ENCODE measurements around the gene FAM180A.

Gene FAM180A

DNA sequence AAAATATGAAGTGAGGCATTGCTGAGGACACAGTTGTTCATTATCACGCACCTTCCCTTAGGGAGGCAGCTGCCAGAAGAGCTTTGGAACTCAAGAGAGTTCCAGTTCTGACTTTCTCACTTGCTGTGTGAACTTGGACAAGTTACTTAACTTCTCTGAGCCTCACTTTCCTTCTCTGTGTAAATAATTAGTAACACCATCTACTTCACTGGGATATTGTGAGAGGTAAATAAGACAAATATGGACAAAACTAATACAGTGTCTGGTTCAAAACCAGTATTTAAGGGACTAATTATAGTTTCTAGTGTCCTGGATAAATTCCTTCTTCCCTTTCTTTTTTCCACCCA lies 14.3 kb downstream of the FAM180A start:
- TF ChIP-seq, protein P1, sequence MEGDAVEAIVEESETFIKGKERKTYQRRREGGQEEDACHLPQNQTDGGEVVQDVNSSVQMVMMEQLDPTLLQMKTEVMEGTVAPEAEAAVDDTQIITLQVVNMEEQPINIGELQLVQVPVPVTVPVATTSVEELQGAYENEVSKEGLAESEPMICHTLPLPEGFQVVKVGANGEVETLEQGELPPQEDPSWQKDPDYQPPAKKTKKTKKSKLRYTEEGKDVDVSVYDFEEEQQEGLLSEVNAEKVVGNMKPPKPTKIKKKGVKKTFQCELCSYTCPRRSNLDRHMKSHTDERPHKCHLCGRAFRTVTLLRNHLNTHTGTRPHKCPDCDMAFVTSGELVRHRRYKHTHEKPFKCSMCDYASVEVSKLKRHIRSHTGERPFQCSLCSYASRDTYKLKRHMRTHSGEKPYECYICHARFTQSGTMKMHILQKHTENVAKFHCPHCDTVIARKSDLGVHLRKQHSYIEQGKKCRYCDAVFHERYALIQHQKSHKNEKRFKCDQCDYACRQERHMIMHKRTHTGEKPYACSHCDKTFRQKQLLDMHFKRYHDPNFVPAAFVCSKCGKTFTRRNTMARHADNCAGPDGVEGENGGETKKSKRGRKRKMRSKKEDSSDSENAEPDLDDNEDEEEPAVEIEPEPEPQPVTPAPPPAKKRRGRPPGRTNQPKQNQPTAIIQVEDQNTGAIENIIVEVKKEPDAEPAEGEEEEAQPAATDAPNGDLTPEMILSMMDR (IDR thresholded peaks at IDR 0.05; ENCODE audit: low read depth, low read length): no peak
- DNase-seq (ENCODE audit: low read depth in 2 of 2): no peak
- H3K4me3 ChIP-seq (replicated peaks in 1 of 2; ENCODE audit: low read depth in 2 of 2, low read length in 2 of 2): no peak overlapping the region

GRCh38 chr7:135733603-135734342 lies 14.8 kb downstream of the FAM180A start:
- H3K4me3 ChIP-seq (replicated peaks in 1 of 2; ENCODE audit: low read depth in 2 of 2, low read length in 2 of 2): no peak overlapping the region
- TF ChIP-seq, protein P1 (IDR thresholded peaks at IDR 0.05; ENCODE audit: low read depth, low read length): no peak
- no peak for DNase-seq (ENCODE audit: low read depth in 2 of 2)

GRCh38 chr7:135731131-135731530 lies 17.5 kb downstream of the FAM180A start:
- no peak for DNase-seq (ENCODE audit: low read depth in 2 of 2)
- no peak overlapping the region for H3K4me3 ChIP-seq (replicated peaks in 1 of 2; ENCODE audit: low read depth in 2 of 2, low read length in 2 of 2)
- TF ChIP-seq, protein P1 (IDR thresholded peaks at IDR 0.05; ENCODE audit: low read depth, low read length): no peak

- DNase-seq (ENCODE audit: low read depth in 2 of 2): no peak
- TF ChIP-seq, protein P1 (IDR thresholded peaks at IDR 0.05; ENCODE audit: low read depth, low read length): no peak
- no peak overlapping the region for H3K4me3 ChIP-seq (replicated peaks in 1 of 2; ENCODE audit: low read depth in 2 of 2, low read length in 2 of 2)
These were observed 19.4 kb downstream of the FAM180A start for GRCh38 chr7:135729230-135729629.

GRCh38 chr7:135728136-135728669 lies 20.4 kb downstream of the FAM180A start, which contains the start of gene SLC13A4:
TSS of gene SLC13A4 (minus strand) at chr7:135728186. CDS start at chr7:135727496, 690 bp downstream.
- no peak within 1 kb of the TSS for H3K4me3 ChIP-seq (replicated peaks in 1 of 2; ENCODE audit: low read depth in 2 of 2, low read length in 2 of 2)
- TF ChIP-seq, protein P1 (IDR thresholded peaks at IDR 0.05; ENCODE audit: low read depth, low read length): no peak
- DNase-seq (ENCODE audit: low read depth in 2 of 2): no peak

GRCh38 chr7:135726911-135727673 lies 21.5 kb downstream of the FAM180A start:
- no peak for DNase-seq (ENCODE audit: low read depth in 2 of 2)
- TF ChIP-seq, protein P1 (IDR thresholded peaks at IDR 0.05; ENCODE audit: low read depth, low read length): no peak
- H3K4me3 ChIP-seq (replicated peaks in 1 of 2; ENCODE audit: low read depth in 2 of 2, low read length in 2 of 2): no peak overlapping the region

Measured in cardiac fibroblast (primary cell).